Erythroblast (primary cell): ENCODE measurements around the gene TAF3.

Source experiments
- DNase-seq, 2 experiments: peaks; one replicate each; lab custom pipeline; 2025; lab: John Stamatoyannopoulos, UW
- GATA1 ChIP-seq: IDR thresholded peaks from 2 replicates; pipeline ENCODE4 v1.6.1; 2011; ENCODE audit warnings: low read depth, mild to moderate bottlenecking, control low read depth, low read length, moderate library complexity
- POLR2A ChIP-seq: IDR thresholded peaks from 2 replicates; pipeline ENCODE4 v1.6.1; 2011; ENCODE audit warnings: mild to moderate bottlenecking, low read length

Gene TAF3

GRCh38 chr10:8043569-8044306 lies 225.4 kb downstream of the TAF3 start:
- TF ChIP-seq GATA1 = no peak
- no peak for TF ChIP-seq POLR2A
- DNase-seq = peak; percentile 7 to 20

DNA sequence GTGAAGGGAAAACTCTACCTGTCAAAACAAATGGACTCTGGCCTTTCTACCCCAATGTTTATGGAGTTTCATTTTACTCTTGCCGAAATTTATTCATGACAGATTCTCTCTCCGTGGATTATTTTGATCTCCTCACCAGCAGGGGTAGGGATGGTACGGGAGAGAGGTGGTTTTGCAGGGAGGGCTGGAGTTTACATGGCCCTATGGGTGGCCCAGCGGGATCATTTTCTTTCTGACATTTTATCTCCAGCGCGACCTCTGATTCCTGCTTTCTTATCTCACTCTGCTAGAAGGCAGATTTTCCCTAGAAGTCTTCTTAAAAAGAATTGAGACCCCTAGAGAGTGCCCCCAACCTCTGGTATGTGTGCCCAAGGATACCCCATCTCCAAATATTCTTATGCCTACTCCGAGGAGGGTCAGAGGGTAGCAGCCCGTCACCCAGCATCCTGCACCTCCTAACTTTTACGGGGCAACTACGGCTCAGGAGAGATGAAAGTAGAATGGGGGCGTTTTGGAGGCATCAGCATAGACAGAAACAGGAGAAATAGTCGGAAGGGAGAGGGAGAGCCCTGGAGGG lies 226.1 kb downstream of the TAF3 start:
- no peak for TF ChIP-seq GATA1
- TF ChIP-seq POLR2A = no peak
- DNase-seq = no peak

DNA sequence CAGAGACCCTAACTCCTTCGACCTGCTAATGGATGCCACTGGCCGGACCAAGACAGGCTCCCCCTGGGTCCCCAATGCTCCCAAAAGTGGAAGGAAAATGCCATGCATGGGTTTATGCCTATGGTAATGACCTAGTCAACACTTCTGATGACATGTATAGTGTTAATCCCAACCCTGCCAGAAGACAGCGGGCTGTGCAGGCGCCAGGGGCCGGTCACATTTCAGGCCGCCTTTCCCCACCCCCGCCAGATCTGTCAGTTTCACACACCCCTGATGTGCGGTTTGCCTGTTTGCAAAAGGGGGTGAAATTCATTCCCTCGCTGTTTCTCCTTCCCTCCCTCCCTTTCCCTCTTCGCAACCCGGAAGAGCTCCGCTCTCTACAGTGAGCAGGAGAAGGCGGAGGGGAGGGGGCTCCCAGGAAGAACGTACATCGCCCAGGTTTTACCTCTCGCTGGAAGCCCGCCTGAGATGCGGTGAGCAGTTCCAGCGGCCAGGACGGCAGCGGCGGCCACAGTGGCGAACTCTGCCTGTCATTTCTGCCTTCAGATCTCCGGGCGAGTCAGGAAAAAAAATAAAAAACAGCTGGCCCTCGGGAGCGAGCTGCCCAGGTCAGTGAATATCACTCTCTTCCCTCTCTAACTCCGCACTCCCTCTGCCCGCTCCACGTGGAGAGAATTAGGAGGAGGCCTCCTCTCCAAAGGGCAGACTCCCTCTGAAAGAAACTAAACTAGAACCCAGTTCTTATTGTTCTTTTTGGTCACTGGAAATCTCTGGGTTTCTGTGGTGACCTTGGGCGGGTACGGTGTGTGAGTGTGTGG lies 226.8 kb downstream of the TAF3 start:
- DNase-seq = no peak
- TF ChIP-seq POLR2A = no peak
- TF ChIP-seq GATA1 = no peak

DNA sequence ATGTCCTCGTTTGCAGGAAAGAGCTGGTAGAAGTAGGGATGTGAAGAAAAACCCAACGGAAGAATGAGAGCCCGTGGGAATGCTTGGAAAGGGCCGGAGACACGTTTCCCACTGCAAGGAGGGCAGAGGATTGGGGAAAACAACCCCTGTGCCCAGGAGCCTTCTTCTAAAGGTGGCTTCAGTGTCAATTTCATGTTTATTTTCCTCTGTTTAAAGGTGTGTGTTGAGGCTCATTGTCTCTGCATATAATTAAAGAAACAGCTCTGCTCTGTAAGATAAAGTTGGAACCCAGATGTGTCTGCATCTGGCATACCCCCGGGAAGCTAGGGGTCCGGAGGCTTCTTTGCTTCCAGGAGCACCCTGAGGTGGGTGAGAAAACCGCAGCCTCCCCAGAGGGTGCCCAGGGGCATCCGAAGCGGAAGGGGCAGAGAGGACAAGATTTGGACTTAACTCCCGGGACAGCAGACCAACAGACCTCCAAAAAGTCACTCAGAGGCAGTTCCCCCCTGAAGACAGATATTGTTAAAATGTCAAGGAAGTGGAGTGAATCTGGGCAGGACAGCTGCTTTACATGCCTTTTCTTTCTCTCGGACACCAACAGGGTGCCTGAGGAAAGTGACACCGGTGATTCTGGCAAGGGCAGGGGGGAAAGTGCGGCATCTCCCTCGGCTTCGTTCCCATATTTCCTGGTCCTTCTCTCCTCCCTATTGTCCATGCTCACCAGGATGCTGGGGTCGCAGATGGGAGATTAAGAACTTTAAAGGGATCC lies 227.6 kb downstream of the TAF3 start:
- DNase-seq = no peak
- TF ChIP-seq POLR2A (no peak), GATA1 (no peak)

GRCh38 chr10:8047452-8048280 lies 229.4 kb downstream of the TAF3 start:
- TF ChIP-seq POLR2A = no peak
- no peak for TF ChIP-seq GATA1
- DNase-seq = no peak

DNA sequence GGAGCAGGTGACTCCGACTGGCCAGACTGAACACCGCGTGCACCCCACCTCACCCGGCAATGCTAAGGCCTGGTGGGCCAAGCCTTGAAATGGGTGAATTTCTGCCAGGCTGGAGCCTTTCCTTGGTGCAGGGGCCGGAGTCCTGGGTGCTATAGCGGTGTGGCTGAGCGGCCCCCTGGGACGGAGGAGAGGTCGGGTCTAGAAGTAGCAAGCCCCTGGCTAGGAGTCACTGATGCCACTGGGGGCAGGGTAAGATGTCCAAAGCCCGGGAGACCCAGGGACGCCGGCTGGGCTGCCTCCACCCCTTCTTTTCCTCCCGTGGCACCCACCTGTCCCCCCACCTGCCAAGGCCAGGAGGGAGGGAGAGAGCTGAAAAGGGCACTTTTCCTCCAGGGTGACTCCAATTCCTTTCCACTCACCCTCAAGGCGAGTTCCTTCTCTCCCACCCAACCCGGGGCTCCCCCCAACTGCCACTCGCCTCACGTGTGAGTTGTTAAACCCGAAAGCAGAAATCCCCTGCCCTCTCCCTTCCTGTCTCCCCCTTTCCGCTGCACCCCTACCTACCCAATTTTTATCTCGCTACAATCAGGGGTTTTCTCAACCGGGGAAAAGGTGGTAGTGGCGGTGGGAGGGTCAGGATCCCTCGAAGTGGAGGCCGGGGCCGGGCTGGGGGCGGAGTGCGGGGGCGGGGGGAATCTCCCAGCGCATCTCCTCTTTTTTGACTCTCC lies 230.1 kb downstream of the TAF3 start:
- DNase-seq = no peak
- TF ChIP-seq POLR2A (no peak), GATA1 (no peak)

DNA sequence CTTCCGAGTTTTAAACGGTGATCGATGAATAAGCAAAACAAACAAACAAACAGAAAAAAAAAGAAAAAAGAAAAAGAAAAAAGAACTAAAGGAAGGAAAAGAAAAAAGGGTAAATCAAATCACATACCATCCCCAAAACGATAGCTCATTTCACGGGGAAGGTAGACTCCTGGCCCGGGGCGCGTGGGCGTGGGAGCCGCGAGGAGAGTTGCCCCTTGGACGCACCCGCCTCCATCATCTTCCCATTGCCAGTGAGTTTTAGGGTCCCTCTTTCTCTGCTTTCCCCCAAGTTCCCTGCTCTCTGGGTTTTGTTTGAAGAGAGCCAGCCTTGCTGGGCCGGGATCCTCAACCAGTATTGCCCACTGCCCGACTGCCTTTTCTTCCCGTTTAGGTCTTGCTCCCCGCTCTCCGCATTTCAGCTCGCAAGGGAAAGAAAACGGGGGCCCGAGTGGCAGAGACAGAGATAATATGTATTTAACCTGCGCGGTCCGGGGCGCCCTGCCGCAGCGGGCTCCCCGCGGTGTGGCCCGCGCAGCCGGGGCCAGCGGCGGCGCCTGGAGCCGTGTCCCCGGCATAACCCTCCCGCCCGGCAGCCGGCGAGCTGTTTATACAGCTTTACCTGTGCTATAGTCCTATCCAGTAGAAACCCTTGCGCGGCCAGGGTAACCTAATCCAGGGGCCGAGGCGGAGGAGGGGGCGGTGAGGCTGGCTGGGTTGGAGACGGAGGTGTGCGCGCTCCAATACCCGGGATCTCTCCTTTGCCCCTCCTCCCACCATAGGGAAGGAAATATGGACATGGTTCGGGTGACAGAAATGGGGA lies 230.9 kb downstream of the TAF3 start:
- TF ChIP-seq GATA1 (no peak), POLR2A (no peak)
- no peak for DNase-seq

GRCh38 chr10:8049865-8050555 lies 231.7 kb downstream of the TAF3 start:
- DNase-seq = no peak
- TF ChIP-seq POLR2A (no peak), GATA1 (no peak)

- DNase-seq = peak; percentile 13 to 27
- TF ChIP-seq GATA1 (no peak), POLR2A (no peak)
Observed at GRCh38 chr10:8050556-8051108, 232.3 kb downstream of the TAF3 start.

- no peak for TF ChIP-seq GATA1
- no peak for TF ChIP-seq POLR2A
- no peak for DNase-seq
Observed at GRCh38 chr10:8051109-8051821, 233.0 kb downstream of the TAF3 start.
